Measurements from ENCODE around the gene MYL4. TPM values are rescaled to one million over a fixed set of nuclear protein-coding genes. Genes with fewer than 3 reads are reported as not detected.
A peak's percentile ranks its signal among the peaks of the same experiment; 100 is the strongest.
"Not testable (repeated sequence)": the region's sequence is repeated elsewhere in the genome, so short reads cannot be mapped to it uniquely, and the experiment has no call there.

Gene MYL4
- total RNA-seq, 1 donor from 2014 or later, result not detected

DNA sequence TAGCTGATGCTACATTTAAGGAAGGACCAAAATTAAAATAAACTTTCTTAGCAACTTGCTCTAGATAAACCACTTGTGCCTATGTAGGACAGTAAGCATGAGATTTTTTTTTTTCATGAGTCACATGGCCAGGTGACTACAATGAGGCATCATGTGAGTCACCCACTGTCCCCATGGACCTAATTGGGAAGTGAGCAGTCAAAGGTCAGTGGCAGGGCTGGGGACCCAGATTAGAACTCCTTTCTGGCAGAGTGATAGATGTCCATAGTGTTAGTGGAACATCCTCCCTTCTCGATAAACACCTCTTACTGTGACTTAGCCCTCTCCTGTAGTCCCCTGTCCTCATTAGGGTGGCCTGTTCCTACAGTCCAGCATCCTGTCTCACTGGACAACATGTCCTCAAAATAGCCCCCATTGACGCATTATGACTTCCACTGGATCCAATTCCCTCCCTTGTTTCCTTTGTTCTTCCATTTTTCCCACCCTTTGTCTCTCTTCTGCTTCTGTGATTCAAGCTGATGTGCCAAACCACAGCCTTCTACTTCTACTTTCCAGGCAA is 56.9 kb downstream of the MYL4 start:
- peak; percentile 52 for DNase-seq (ENCODE audit: low read depth)
- Histone ChIP-seq H3K36me3 (ENCODE audit: control insufficient read depth, insufficient read depth, low read length) (peaks cover 2% of the 10 kb centered on the region), H3K4me3 (ENCODE audit: low read depth, low read length) (no peak overlapping the region), H3K27me3 (ENCODE audit: control insufficient read depth, insufficient read depth, low read length) (no peaks in the 10 kb centered on the region)
- TF ChIP-seq CTCF (IDR thresholded peaks at IDR 0.05; ENCODE audit: insufficient read depth, low read length, poor library complexity, severe bottlenecking), result no peak

DNA sequence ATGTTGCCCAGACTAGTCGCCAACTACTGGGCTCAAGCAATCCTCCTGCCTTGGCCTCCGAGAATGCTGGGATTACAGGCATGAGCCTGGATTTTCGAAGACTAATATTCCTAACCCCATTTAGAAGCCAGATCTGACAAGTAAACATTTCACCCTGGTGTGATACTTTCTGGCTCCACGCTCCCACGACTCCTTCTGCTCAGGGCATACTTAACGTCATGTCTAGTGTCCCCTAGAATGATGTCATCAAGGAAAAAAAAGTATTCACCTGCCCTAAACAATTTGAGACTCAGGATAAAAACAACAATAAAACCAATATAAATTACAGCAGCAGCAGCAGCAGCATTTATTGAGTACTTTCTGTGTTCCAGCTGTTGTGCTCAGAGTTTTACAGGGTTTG is 57.6 kb downstream of the MYL4 start:
- Histone ChIP-seq H3K36me3 (ENCODE audit: control insufficient read depth, insufficient read depth, low read length) (peaks cover 2% of the 10 kb centered on the region), H3K4me3 (ENCODE audit: low read depth, low read length) (no peak overlapping the region), H3K27me3 (ENCODE audit: control insufficient read depth, insufficient read depth, low read length) (no peaks in the 10 kb centered on the region)
- DNase-seq (ENCODE audit: low read depth), result no peak
- TF ChIP-seq CTCF (IDR thresholded peaks at IDR 0.05; ENCODE audit: insufficient read depth, low read length, poor library complexity, severe bottlenecking), result no peak

GRCh38 chr17:47267354-47267828 is 58.2 kb downstream of the MYL4 start:
- no peaks in the 10 kb centered on the region for H3K27me3 ChIP-seq (ENCODE audit: control insufficient read depth, insufficient read depth, low read length)
- no peak for TF ChIP-seq CTCF (IDR thresholded peaks at IDR 0.05; ENCODE audit: insufficient read depth, low read length, poor library complexity, severe bottlenecking)
- H3K4me3 ChIP-seq (ENCODE audit: low read depth, low read length), result no peak overlapping the region
- peaks cover 2% of the 10 kb centered on the region for H3K36me3 ChIP-seq (ENCODE audit: control insufficient read depth, insufficient read depth, low read length)
- peak; percentile 97 for DNase-seq (ENCODE audit: low read depth)

- H3K4me3 ChIP-seq (ENCODE audit: low read depth, low read length); H3K27me3 ChIP-seq (ENCODE audit: control insufficient read depth, insufficient read depth, low read length); DNase-seq (ENCODE audit: low read depth); H3K36me3 ChIP-seq (ENCODE audit: control insufficient read depth, insufficient read depth, low read length): not testable (repeated sequence)
Measured at GRCh38 chr17:47268964-47269363, 59.8 kb downstream of the MYL4 start.

GRCh38 chr17:47269561-47270280 is 60.6 kb downstream of the MYL4 start:
- H3K4me3 ChIP-seq (ENCODE audit: low read depth, low read length); H3K36me3 ChIP-seq (ENCODE audit: control insufficient read depth, insufficient read depth, low read length); DNase-seq (ENCODE audit: low read depth); H3K27me3 ChIP-seq (ENCODE audit: control insufficient read depth, insufficient read depth, low read length): not testable (repeated sequence)

DNA sequence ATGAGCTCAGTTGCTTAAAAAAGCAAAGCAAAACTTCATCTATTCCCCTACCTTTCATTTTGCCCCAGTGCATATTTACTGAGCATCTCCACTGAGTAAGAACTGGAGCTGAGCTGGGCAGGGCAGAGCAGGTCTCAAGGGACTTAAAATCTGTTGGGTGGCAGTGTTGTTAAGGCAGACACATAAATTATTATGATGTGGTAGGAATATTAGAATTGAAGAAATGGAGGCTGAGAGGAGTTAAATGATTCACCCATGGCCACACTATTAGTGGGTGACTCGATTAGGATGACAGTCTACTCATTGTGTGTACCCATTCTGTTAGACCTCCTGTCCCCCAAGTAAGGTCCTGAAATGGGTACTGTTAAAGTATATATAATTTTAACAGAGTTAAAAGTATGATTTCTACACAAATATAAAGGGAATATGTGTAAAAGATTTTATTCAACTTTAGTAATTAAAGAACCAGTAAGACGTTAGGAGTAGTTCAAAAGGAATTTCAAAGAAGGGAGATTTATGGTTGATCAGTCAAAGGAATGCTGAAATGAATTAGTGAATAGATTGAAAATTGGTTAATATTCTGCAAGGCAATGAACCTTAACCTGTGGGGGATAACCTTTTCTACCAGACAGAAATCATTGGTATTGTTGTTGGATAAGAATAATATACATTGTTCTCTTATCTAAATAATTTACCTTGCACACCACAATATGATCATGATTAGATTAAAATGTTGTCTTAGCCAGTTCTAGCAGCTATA is 62.0 kb downstream of the MYL4 start:
- DNase-seq (ENCODE audit: low read depth), result no peak
- Histone ChIP-seq H3K27me3 (ENCODE audit: control insufficient read depth, insufficient read depth, low read length) (no peaks in the 10 kb centered on the region), H3K36me3 (ENCODE audit: control insufficient read depth, insufficient read depth, low read length) (peaks cover 3% of the 10 kb centered on the region), H3K4me3 (ENCODE audit: low read depth, low read length) (no peak overlapping the region)
- no peak for TF ChIP-seq CTCF (IDR thresholded peaks at IDR 0.05; ENCODE audit: insufficient read depth, low read length, poor library complexity, severe bottlenecking)
